GM11168 (cell line): Measurements from ENCODE around the gene LITAFD.
"Not testable (repeated sequence)": the region's sequence is repeated elsewhere in the genome, so short reads cannot be mapped to it uniquely, and the experiment has no call there.

Source experiments
- in situ Hi-C: fragments of 300-500 bp; cut with MboI; formaldehyde crosslinking; loops from one replicate; pipeline ENCODE4 v1.12.0; 2022; ENCODE audit warnings: low sequenced_read_pairs; ENCODE audit not compliant: unreplicated experiment

Gene LITAFD

GRCh38 chr16:8882041-8882617 lies at the start of gene LITAFD:
LITAFD (plus strand) TSS chr16:8882351; CDS start chr16:8884356, 2,005 bp downstream.
- in situ Hi-C loops: loop anchor here (5.0 kb wide), 1 partner anchor 315 kb away; no protein-coding TSS in a partner anchor

- in situ Hi-C loops: no loop called here
These were observed 49.4 kb upstream of the LITAFD start for GRCh38 chr16:8832717-8833105.

GRCh38 chr16:8836797-8837196 lies 45.4 kb upstream of the LITAFD start:
- in situ Hi-C loops: not testable (repeated sequence)

- in situ Hi-C loops: not testable (repeated sequence)
These were observed 44.6 kb upstream of the LITAFD start for GRCh38 chr16:8837594-8837993.

- in situ Hi-C loops: not testable (repeated sequence)
These were observed 40.1 kb upstream of the LITAFD start for GRCh38 chr16:8842016-8842415.

- in situ Hi-C loops: not testable (repeated sequence)
These were observed 38.9 kb upstream of the LITAFD start for GRCh38 chr16:8843296-8843695.

- in situ Hi-C loops: no loop called here
These were observed 36.4 kb upstream of the LITAFD start for GRCh38 chr16:8845699-8846298.

GRCh38 chr16:8846401-8846932 lies 35.7 kb upstream of the LITAFD start:
- in situ Hi-C loops: no loop called here

- in situ Hi-C loops: no loop called here
These were observed 35.0 kb upstream of the LITAFD start for GRCh38 chr16:8847145-8847544.

- in situ Hi-C loops: no loop called here
These were observed 34.5 kb upstream of the LITAFD start for GRCh38 chr16:8847623-8848022.

- in situ Hi-C loops: no loop called here
These were observed 33.8 kb upstream of the LITAFD start for GRCh38 chr16:8848231-8848938.

- in situ Hi-C loops: no loop called here
These were observed 33.2 kb upstream of the LITAFD start for GRCh38 chr16:8848939-8849391.

- in situ Hi-C loops: no loop called here
These were observed 32.6 kb upstream of the LITAFD start for GRCh38 chr16:8849411-8850011.

- in situ Hi-C loops: no loop called here
These were observed 31.8 kb upstream of the LITAFD start for GRCh38 chr16:8850279-8850885.

- in situ Hi-C loops: no loop called here
These were observed 30.3 kb upstream of the LITAFD start for GRCh38 chr16:8851761-8852403.

GRCh38 chr16:8852534-8852933 lies 29.6 kb upstream of the LITAFD start:
- in situ Hi-C loops: no loop called here

GRCh38 chr16:8853150-8853549 lies 29.0 kb upstream of the LITAFD start:
- in situ Hi-C loops: no loop called here

- in situ Hi-C loops: no loop called here
These were observed 28.5 kb upstream of the LITAFD start for GRCh38 chr16:8853611-8854010.

- in situ Hi-C loops: no loop called here
These were observed 27.7 kb upstream of the LITAFD start for GRCh38 chr16:8854298-8854948.
